Endothelial cell of hepatic sinusoid (primary cell): ENCODE data around the gene NUDT19.
"Not testable (repeated sequence)": the region's sequence is repeated elsewhere in the genome, so short reads cannot be mapped to it uniquely, and the experiment has no call there.

Source experiments
- in situ Hi-C: cut with HindIII; loops from 2 replicates; pipeline ENCODE4 v1.10.0; 2017; ENCODE audit warnings: low sequenced_read_pairs

Gene NUDT19

DNA sequence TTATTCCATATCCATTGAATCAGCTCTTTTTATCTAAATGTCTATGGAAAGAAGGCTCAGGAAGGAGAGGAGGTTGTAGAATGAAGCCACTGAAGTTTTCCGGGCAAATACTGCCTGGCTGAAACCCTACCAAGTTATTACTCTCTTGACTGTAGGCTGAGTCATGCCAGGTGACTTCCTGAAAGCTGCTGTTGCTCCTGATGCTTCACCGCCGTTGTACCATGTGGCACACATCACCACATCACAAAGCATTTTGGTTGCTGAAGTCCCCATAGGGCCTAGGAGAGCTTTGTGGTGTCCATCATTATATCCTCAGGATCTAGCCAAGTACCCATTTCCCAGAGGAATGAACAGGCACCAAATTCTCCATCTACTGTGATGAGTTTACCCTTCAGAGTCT, 16.8 kb downstream of the NUDT19 start:
- in situ Hi-C loops: no loop called here

DNA sequence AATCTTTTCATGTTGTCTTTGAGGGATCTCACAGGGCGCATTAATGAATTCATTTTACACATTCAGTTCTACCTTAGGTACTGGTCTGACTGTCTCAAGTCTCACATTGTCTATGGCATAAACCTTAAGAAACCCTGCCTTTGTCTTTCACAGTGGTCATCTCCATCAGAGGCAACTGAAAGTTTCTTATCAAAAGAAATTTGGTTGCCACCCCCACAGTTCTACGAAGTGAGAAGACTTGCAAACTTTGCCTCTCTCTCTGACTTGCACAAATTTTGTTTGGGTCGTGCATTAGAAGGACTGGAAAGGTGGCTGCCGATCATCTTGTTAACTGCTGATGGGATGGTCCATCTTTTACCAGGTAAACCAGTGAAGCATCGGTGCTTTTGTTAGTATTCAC, 17.4 kb downstream of the NUDT19 start:
- in situ Hi-C loops: no loop called here

DNA sequence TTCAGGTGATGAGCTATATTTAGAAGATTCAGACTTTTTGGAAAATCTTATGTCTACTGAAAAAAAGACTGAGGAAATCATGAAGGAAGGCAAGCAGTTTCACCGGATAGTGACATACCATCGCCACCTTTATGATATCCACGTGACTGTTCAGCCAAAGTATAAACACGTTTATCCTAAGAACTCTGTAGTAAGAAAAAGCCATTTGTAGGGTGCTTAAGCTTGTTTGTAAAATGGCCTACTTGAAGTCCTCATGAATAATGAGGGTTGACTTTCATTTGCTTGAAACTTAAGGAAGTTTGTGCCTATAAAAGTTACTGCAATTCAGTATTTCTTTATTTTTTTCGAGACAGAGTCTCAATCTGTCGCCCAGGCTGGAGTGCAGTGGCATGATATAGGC, 20.1 kb downstream of the NUDT19 start:
- in situ Hi-C loops: no loop called here

DNA sequence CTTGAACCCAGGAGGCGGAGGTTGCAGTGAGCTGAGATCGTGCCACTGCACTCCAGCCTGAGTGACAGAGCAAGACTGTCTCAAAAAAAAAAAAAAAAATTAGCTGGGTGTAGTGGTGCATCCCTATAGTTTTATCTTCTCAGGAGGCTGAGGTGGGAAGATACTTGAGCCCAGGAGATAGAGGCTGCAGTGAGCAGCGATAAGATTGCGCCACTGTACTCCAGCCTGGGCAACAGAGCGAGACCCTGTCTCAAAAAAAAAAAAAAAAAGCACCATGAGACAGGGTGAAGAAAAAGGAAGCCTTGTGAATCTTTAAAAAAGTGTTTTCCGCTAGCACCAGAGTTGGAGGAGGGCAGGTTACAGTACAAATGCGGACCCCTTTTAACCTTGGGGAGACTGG, 24.6 kb downstream of the NUDT19 start:
- in situ Hi-C loops: not testable (repeated sequence)

DNA sequence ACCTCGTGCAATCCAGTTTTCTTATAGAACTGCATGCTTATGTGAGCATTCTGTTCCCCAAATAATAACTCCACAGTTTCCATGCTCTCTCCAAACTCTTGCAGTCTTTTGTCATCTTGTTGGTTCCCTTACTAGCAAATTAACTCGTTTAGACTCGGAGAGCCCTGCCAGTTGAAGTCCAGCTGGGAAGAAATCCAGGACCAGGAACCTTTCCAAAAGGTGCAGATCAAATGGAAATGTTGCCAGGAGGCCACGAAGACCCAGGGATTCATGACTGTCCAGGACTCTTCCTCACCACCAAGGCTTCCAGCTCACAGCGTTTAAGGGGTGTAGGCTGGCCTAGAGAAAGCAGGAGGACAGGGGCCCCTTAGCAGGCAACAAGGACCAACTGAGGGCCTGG, 25.9 kb downstream of the NUDT19 start:
- in situ Hi-C loops: no loop called here

DNA sequence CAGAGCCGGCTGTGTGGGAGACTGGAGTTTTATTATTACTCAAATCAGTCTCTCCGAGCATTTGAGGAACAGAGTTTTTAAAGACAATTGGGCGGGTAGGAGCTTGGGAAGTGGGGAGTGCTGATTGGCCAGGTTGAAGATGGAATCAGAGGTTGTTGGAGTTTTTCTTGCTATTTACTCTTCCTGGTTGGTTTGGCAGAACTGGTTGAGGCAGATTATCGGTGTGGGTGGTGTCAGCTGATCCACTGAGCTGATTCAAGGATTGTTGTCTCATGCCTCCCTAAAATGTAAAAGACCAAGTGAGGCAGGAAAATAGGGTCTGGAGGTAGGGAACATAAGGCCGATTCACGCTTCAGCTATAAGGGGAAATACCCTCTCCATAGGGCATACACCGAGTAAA, 26.7 kb downstream of the NUDT19 start:
- in situ Hi-C loops: no loop called here

DNA sequence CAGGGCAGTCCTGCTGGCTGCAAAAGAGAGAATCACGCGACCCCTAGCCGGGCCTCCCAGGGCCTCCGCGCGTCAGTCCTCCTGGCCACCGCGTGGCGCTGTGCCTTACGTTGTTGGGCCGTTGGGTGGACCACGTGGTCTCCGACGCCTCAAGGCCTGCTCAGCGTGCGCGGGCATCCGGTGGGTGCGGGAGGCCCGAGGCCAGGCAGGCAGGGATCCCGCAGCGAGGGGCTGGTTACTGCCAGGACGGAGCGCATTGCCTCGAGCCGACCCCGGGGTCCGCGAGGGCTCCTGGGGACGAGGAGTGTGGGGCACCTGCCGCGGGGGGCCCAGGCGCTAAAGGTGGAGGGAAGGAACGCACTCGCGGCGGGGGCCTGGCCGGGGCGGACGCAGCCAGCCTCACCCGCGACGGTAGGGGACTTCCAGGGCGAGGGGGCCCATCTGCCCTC, 28.0 kb downstream of the NUDT19 start, which contains the start of gene TDRD12:
Gene TDRD12 (plus strand): TSS at position 157 of the 449 bp plus-strand sequence. CDS start 306 bp downstream, outside the sequence.
- in situ Hi-C loops: no loop called here

DNA sequence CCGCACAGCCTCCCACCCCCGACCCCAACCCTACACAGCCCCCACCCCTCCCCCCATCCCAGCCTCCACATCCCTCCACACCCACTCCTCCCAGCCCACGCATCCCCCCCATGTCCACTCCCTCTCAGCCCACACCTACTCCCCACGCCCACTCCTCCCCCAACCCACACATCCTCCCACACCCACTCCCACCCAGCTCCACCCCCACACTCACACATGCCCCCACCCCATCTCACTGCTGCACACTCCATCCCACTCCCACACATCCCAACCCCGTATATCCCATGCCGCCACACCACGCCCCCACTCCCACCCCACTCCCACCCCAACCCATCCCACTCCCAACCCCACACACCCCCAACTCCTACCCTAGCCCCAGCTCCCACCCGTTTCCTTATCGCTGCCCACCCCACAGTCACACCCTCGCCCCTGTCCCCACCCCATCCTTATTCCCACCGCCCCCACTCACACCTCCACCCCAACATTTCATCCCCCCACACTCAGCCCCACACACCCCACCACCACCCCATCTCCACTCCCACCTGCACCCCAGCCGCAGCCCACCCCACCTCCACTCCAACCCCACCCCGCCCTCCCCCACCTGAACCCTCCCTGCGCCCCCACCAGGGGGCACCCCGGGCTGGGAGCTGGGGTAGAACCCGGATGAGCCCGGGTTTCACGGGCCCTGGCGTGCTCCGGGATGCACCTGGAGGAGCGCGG, 28.8 kb downstream of the NUDT19 start:
- in situ Hi-C loops: no loop called here

DNA sequence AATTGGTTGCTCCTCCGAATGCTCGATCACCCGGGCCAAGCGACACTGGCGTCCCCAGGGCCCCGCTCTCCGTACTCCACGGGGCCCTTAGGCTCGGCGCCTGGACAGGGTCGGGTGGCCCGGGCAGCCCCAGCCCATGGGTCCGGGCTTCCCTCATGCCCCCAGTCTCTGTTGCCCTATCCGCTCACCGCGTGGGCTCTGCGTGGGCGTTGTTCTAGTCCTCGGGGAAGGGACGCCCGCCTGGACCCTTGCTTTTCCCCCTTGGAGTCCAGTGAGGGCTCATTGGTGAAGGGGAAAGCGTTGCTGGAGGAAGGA, 29.3 kb downstream of the NUDT19 start:
- in situ Hi-C loops: no loop called here

DNA sequence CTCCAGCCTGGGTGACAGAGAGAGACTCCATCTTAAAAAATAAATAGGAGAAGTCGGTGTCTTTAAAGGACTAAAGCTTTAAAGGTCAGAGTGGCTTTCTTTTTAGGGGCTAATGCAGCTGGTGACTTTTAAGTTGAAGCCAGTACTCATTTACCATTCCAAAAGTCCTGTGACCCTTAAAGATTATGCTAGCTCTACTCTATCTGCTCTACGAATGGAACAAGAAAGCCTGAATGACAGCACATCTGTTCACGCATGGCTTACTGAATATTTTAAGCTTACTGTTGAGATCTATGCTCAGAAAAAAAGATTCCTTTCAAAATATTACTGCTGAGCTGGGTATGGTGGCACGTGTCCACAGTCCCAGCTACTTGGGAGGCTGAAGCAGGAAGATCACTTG, 44.3 kb downstream of the NUDT19 start:
- in situ Hi-C loops: no loop called here

DNA sequence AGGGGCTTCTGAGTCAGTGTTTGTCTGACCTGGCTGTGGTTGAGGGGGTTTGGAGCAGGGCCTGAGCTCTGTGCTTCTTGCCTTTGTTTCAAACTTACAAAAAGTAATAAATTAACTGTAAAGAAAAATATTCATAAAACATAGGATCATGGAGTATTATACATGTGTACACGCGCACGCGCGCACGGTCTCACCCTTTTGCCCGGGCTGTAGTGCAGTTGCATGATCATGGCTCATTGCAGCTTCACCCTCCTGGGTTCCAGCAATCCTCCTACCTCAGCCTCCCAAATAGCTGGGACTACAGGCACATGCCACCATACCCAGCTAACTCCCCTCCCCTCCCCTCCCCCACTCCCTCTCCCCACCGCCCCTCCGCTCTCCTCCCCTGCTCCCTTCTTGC, 51.4 kb downstream of the NUDT19 start:
- in situ Hi-C loops: no loop called here

DNA sequence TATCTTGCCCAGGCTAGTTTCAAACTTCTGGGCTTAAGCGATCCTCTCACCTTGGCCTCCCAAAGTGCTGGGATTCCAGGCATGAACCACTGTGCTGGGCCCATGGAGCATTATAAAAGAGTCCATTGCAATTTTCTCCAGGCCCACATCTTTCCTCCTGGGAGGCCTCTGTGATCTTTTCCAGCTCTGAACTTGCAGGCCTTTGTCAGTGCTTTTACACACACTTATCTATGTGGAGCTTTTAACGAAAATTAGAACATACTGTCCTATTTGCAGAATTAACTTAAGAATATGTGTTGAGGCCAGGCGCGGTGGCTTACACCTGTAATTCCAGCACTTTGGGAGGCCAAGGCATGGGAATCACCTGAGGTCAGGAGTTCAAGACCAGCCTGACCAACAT, 51.8 kb downstream of the NUDT19 start:
- in situ Hi-C loops: no loop called here

DNA sequence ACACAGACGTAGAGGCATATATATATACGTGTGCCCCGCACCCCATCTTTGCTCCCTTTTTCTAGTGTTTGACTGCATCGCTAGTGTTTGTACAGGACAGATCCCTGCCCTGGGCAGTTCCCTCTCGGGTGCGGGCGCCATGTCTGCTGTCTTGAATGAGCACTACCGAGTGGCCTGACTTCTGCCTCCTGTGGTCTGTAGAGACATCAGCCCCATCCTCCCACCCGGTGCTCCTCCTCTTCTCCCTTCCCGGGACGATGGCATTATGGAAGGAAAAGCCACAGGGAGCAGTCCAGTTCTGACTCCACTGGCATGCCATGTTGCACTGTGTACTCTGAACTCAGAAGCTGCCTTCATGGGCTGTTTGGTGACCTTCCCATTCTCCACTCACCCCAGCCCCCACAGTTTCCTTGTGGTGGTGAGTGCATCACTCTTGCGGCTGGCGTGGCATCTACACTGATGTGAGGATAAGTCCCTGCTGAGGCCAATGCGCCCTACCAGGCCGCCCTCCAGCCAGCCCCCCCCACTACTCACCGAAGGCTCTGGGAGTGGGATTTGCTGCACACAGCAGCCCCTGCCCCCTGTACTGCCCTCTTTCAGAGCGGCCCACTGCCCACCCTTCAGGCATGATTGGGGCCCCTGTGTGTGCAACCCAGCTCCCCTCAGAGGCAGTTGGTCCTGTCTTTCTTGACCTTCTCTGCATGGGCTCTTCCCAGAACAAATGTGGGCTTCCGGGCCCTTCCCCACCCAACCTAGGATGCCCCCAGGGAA, 53.1 kb downstream of the NUDT19 start:
- in situ Hi-C loops: no loop called here

DNA sequence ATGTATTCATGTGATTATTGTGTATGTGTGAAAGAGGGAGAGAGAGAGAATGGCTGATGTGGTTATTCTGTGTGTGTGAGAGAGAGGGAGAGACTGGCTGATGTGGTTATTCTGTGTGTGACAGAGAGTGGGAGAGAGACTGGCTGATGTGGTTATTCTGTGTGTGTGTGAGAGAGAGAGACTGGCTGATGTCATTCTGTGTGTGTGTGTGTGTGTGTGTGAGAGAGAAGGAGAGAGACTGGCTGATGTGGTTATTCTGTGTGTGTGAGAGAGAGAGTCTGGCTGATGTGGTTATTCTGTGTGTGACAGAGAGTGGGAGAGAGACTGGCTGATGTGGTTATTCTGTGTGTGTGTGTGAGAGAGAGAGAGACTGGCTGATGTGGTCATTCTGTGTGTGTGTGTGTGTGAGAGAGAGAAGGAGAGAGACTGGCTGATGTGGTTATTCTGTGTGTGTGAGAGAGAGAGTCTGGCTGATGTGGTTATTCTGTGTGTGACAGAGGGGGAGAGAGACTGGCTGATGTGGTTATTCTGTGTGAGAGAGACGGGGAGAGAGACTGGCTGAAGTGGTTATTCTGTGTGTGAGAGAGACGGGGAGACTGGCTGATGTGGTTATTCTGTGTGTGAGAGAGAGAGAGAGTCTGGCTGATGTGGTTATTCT, 54.1 kb downstream of the NUDT19 start:
- in situ Hi-C loops: not testable (repeated sequence)

DNA sequence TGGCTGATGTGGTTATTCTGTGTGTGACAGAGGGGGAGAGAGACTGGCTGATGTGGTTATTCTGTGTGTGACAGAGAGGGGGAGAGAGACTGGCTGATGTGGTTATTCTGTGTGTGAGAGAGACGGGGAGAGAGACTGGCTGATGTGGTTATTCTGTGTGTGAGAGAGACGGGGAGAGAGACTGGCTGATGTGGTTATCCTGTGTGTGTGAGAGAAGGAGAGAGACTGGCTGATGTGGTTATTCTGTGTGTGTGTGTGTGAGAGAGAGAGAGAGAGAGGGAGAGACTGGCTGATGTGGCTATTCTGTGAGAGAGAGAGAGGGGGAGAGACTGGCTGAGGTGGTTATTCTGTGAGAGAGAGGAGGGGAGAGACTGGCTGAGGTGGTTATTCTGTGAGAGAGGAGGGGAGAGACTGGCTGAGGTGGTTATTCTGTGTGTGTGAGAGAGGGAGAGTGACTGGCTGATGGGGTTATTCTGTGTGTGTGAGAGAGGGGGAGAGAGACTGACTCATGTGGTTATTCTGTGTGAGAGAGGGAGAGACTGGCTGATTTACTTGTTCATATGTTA, 55.1 kb downstream of the NUDT19 start:
- in situ Hi-C loops: not testable (repeated sequence)

DNA sequence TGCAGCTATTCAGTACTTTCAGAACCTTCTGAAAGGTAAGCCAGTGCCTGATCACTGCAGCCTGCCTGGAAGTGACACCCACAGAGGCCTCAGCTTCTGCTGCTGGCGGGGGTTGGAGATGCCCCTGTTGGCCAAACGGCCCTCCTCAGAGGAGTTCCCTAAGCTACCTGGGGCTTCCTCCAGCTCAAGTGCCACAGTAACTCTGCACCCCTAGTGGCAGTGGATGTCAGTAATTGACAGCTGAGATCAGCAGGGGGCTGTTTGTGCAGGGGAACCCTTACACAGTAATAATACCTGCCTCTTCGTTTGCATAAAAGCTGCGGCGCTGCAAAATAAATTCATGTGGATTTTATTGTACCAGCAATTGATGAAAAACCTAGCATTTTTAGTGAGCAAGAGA, 56.9 kb downstream of the NUDT19 start:
- in situ Hi-C loops: no loop called here

DNA sequence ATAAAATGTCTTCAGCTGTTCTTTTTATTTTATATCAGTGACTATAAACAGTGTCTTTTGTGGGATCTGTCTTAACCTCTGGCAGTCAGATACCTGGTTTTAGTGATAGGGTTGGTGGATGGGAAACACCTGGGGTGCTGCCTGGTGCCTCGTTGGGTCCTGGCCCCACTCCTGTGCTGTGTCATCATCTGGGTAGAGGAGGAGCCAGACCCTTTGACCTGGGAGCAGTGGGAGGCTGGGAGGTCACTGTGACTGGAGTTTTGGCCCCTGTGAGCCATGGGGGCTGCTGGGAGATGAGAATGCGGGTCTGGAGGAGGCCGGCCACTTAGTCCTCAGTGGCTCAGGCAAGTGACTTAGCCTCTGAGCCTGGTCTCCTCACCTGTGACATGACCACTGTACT, 57.3 kb downstream of the NUDT19 start:
- in situ Hi-C loops: no loop called here

DNA sequence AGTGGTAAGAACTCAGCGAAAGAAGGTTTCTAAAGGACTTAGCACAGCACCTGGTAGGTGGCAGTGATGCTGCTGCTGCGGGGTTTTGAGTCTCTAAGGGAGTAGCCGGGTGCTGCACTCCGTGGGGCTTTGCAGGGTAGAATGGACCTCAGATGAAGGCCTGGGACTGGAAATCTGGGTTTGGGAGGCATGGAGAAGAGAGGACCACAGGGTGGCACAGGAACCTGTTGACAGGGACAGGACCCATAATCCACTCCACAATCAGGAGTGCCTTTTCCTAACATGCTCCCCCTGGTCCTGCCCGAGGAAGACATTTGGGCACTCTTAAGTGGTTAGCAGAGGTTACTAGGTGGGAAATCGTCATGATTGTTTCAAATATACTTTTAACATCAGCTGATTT, 57.7 kb downstream of the NUDT19 start:
- in situ Hi-C loops: no loop called here

DNA sequence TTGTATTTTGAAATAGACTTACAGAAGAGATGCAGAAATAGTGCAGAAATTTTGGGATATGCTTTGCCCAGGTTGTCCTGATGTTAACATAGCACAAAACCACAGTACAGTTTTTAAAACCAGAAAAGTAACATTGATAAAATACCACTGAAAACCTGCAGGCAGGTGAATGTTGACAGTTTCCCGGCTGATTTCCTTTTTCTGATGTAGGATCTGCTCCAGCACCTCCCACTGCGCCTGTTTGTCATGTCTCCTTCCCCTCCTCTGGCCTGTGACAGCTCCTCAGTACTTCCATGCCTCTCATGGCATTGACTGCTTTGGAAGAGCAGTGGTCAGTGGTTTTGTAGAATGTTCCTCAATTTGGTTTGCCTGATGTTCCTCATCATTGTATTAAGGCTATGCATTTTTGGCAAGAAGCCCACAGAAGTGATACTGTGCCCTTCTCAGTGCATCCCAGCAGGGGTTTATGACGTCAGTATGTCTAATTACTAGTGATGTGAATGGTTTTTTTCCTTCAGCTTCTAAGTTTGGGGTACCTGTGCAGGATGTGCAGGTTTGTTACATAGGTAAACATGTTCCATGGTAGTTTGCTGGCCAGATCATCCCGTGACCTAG, 58.9 kb downstream of the NUDT19 start:
- in situ Hi-C loops: no loop called here

DNA sequence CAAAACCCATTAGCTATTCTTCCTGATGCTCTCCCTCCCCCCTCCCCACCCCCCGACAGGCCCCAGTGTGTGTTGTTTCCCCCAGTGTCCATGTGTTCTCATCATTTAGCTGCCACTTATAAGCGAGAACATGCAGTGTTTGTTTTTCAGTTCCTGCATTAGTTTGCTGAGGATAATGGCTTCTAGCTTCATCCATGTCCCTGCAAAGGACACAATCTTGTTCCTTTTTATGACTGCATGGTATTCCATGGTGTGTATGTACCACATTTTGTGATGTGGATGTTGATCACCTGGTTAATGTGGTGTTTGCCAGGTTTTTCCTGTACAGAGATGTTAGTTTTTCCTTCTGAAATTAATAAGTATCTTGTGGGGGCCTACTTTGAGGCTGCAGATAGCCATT, 59.4 kb downstream of the NUDT19 start:
- in situ Hi-C loops: no loop called here

DNA sequence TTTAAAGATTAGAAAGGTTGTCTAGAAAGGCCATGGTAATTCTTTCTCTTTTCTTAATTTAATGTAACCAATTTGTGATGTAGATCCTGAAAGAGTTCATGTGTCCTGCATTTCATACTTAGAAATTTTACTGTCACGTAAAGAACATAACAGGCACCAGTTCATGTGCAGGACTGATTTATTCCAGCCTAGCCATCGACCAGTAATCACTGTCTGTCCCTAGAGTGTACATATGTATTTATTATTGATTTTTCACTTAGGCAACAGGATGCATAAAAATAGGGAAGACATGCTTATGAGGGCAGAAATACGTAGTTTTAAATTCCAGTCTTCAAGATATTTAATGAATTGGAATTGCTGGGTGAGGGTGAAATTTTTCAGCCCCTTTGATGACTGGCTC, 65.6 kb downstream of the NUDT19 start:
- in situ Hi-C loops: no loop called here
